CD4-positive, alpha-beta T cell (primary cell): Measurements from ENCODE around the gene PKD1L1. TPM values are rescaled to one million over a fixed set of nuclear protein-coding genes. Genes with fewer than 3 reads are reported as not detected.

Experiments used
- ATAC-seq: fragments of 200-7000 bp; cut with Tn5 transposase; one replicate; pipeline ENCODE4 v1.10.0; 2022; ENCODE audit warnings: mild to moderate bottlenecking; ENCODE audit not compliant: poor library complexity
- CTCF ChIA-PET: fragments of 350-600 bp; sonication (Branson Sonifier 250); formaldehyde crosslinking; loops from one replicate; lab custom pipeline; 2021; ENCODE audit warnings: antibody characterized with exemption, inconsistent platforms; lab: Charles Lee
- POLR2A ChIA-PET: fragments of 350-600 bp; sonication (Branson Sonifier 250); formaldehyde crosslinking; loops from one replicate; lab custom pipeline; 2021; ENCODE audit warnings: antibody characterized with exemption, inconsistent platforms; lab: Charles Lee
- DNase-seq, 14 experiments: peaks; one replicate each; pipeline ENCODE4 v3.0.0-alpha.2; 2013 to 2020; ENCODE audit warnings: mixed read lengths in 2 of 14
- H3K27ac ChIP-seq, 2 donors: one replicate each; pipeline versions ENCODE4 v1.5.1 to v1.7.0; 2013; ENCODE audit warnings: low read length in 2 of 2, low read depth in 1 of 2, mild to moderate bottlenecking in 1 of 2
- H3K27me3 ChIP-seq, 2 experiments: 1 replicate in 1 of 2; 2 replicates in 1 of 2; pipeline versions ENCODE4 v1.6.1 to v1.7.0; 2013; ENCODE audit warnings: low read length in 2 of 2, control low read depth in 1 of 2, mild to moderate bottlenecking in 1 of 2, moderate library complexity in 1 of 2; ENCODE audit not compliant: insufficient read depth in 2 of 2, control insufficient read depth in 1 of 2
- H3K36me3 ChIP-seq: one replicate; pipeline ENCODE4 v1.6.1; 2013; ENCODE audit warnings: low read length, control low read depth; ENCODE audit not compliant: insufficient read depth
- H3K4me1 ChIP-seq: one replicate; pipeline ENCODE4 v1.6.1; 2013; ENCODE audit warnings: low read length, control low read depth; ENCODE audit not compliant: insufficient read depth
- H3K4me3 ChIP-seq: one replicate; pipeline ENCODE4 v1.5.1; 2013; ENCODE audit warnings: mild to moderate bottlenecking, low read length, moderate library complexity
- H3K9me3 ChIP-seq, 2 experiments: 1 replicate in 1 of 2; 2 replicates in 1 of 2; pipeline versions ENCODE4 v1.6.1 to v1.7.0; 2013; ENCODE audit warnings: low read length in 2 of 2, mild to moderate bottlenecking in 2 of 2, control low read depth in 1 of 2, moderate library complexity in 1 of 2; ENCODE audit not compliant: control insufficient read depth in 1 of 2, insufficient read depth in 1 of 2
- H3K27ac Mint-ChIP-seq: one replicate; pipeline ENCODE4 v1.8.0; 2020; ENCODE audit warnings: mixed read lengths
- H3K27me3 Mint-ChIP-seq: one replicate; pipeline ENCODE4 v1.8.0; 2021; ENCODE audit warnings: mixed read lengths
- H3K36me3 Mint-ChIP-seq: one replicate; pipeline ENCODE4 v1.8.0; 2021; ENCODE audit warnings: low read depth, mixed read lengths
- H3K4me1 Mint-ChIP-seq: one replicate; pipeline ENCODE4 v1.8.0; 2021; ENCODE audit warnings: low read depth, mixed read lengths
- H3K4me3 Mint-ChIP-seq: one replicate; pipeline ENCODE4 v1.8.0; 2020; ENCODE audit warnings: mild to moderate bottlenecking, mixed read lengths
- H3K9me3 Mint-ChIP-seq: one replicate; pipeline ENCODE4 v1.8.0; 2020; ENCODE audit warnings: mixed read lengths
- intact Hi-C, 2 experiments: fragments of 100-400 bp; cut with DNase I in 1 of 2; cut with micrococcal nuclease in 1 of 2; formaldehyde crosslinking; loops; one replicate each; pipeline versions ENCODE4 v1.15.1 to v1.9.0; 2023 to 2025; cut with DNase I, micrococcal nuclease
- total RNA-seq, 174 experiments: library from RNA in 2 of 174; stranded (reverse) in 2 of 174; gene quantifications; one replicate each; pipeline ENCODE4 v1.2.3 and lab custom pipeline; 2021 to 2026
- TF ChIP-seq, protein P1 (sequence below): fragments of 200-600 bp; IDR thresholded peaks from one replicate; pipeline ENCODE4 v1.8.0; 2022; ENCODE audit warnings: antibody characterized with exemption, mild to moderate bottlenecking

Gene PKD1L1
- total RNA-seq, 2 experiments from 2014 or later: 0.20 to 0.25 TPM

DNA sequence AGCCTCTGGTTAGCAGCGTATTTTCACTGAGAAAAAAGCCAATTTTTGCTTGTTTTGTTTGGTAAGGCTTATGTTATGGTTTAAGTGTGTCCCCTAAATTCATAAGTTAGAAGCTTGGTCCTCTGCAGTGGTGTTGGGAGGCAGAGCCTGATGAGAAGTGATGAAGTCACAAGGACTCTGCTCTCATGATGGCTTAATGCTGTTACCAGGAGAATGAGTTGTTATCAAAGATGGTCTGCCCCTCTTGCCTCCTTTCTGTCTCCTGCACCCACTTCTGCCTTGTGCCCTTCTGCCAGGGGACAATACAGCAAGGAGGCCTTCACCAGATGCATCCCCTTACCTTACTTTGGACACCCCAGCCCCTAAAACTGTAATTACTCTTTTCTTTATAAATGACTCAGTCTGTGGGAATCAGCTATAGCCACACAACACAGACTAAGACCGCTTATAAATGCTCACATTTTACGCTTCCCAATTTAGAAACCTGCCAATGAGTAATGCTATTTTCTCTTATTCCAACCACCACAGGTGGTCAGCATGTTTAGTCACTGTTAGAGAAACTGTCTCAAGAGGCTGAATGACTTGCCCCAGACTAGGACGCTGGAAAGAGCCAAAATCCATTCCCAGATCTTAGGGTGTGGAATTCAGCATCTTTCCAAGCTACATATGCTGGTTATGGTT, 6.1 kb upstream of the PKD1L1 start:
- TF ChIP-seq, protein P1, sequence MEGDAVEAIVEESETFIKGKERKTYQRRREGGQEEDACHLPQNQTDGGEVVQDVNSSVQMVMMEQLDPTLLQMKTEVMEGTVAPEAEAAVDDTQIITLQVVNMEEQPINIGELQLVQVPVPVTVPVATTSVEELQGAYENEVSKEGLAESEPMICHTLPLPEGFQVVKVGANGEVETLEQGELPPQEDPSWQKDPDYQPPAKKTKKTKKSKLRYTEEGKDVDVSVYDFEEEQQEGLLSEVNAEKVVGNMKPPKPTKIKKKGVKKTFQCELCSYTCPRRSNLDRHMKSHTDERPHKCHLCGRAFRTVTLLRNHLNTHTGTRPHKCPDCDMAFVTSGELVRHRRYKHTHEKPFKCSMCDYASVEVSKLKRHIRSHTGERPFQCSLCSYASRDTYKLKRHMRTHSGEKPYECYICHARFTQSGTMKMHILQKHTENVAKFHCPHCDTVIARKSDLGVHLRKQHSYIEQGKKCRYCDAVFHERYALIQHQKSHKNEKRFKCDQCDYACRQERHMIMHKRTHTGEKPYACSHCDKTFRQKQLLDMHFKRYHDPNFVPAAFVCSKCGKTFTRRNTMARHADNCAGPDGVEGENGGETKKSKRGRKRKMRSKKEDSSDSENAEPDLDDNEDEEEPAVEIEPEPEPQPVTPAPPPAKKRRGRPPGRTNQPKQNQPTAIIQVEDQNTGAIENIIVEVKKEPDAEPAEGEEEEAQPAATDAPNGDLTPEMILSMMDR: no peak
- Histone ChIP-seq H3K4me3 (no peak overlapping the region), H3K27me3 (no peaks in the 10 kb centered on the region), H3K9me3 (peaks cover 0 to 3% of the 10 kb centered on the region in 2 experiments), H3K27ac (no peak overlapping the region), H3K4me1 (no peaks in the 10 kb centered on the region), H3K36me3 (peaks cover 17% of the 10 kb centered on the region)
- Mint-ChIP-seq H3K27ac (no peak overlapping the region), H3K27me3 (no peaks in the 10 kb centered on the region), H3K4me3 (no peak overlapping the region), H3K4me1 (peaks cover 8% of the 10 kb centered on the region), H3K36me3 (peaks cover 44% of the 10 kb centered on the region), H3K9me3 (no peaks in the 10 kb centered on the region)
- intact Hi-C loops: no loop called here
- ATAC-seq (no peak), DNase-seq (no peak)
- POLR2A ChIA-PET: no interaction called here
- CTCF ChIA-PET: interaction anchor here (1.2 kb wide), 1 partner anchor 37 kb away, joined by 3 read pairs; no protein-coding TSS in a partner anchor

DNA sequence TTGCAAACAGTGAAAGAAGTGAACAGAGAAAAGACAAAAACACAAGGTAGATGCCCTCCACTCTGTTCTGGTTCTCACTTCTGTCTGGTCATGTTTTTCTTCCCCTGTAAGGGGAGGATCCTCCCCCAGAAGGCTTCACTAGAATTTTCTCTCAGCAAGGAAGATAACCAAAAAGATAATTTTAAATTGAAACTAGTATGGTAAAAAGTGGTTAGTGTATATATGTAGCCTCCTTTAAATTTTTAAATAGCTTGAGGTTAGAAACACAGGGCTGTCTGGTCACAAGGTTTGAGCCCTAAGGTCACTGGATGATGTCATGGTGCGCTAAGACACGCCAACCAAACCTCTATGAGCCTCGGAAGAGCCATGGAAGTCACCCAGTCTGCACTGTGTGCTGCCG, 5.6 kb upstream of the PKD1L1 start:
- H3K27ac Mint-ChIP-seq: no peak overlapping the region
- intact Hi-C loops: no loop called here
- CTCF ChIA-PET: interaction anchor here (1.2 kb wide), 1 partner anchor 38 kb away, joined by 3 read pairs; no protein-coding TSS in a partner anchor

DNA sequence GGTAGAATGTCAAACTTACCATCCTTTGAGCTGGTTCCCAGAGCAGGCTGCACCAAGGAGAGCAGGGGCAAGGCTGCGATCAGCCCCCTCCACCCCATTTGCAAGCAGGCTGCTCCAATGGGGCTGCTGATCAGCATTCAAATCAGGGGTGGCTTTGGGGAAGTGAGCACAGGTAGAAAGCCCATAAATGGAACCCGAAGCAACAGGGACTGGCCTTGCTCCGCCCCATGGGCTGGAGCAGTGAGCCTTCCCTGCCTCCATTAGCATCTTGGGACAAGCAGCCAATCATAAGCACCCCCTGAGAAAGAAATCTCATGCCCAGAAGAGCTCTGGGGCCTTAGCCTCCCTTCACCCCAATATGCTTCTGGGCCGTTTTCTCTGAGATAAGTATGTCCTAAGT, 4.0 kb upstream of the PKD1L1 start:
- no peak overlapping the region for H3K27ac ChIP-seq
- Mint-ChIP-seq H3K36me3 (peaks cover 28% of the 10 kb centered on the region), H3K4me1 (peaks cover 3% of the 10 kb centered on the region), H3K27ac (no peak overlapping the region), H3K9me3 (no peaks in the 10 kb centered on the region), H3K27me3 (no peaks in the 10 kb centered on the region), H3K4me3 (no peak overlapping the region)
- no peak overlapping the region for H3K4me3 ChIP-seq
- ChIA-PET POLR2A (interaction anchor here (0.5 kb wide), 1 partner anchor 169 kb away, joined by 3 read pairs; no protein-coding TSS in a partner anchor), CTCF (no interaction called here)
- DNase-seq (no peak), ATAC-seq (no peak)
- no peaks in the 10 kb centered on the region for H3K4me1 ChIP-seq
- intact Hi-C loops: no loop called here
- TF ChIP-seq, protein P1: no peak
- H3K27me3 ChIP-seq: no peaks in the 10 kb centered on the region
- peaks cover 15% of the 10 kb centered on the region for H3K36me3 ChIP-seq
- H3K9me3 ChIP-seq: no peaks in the 10 kb centered on the region

More for the DNA sequence above, 5.6 kb upstream of the PKD1L1 start:
- Histone ChIP-seq H3K27ac (no peak overlapping the region), H3K4me1 (no peaks in the 10 kb centered on the region), H3K27me3 (no peaks in the 10 kb centered on the region), H3K36me3 (peaks cover 17% of the 10 kb centered on the region), H3K4me3 (no peak overlapping the region), H3K9me3 (peaks cover 0 to 3% of the 10 kb centered on the region in 2 experiments)
- TF ChIP-seq, protein P1: no peak
- POLR2A ChIA-PET: no interaction called here
- Mint-ChIP-seq H3K27me3 (no peaks in the 10 kb centered on the region), H3K36me3 (peaks cover 44% of the 10 kb centered on the region), H3K4me3 (no peak overlapping the region), H3K4me1 (peaks cover 8% of the 10 kb centered on the region), H3K9me3 (no peaks in the 10 kb centered on the region)
- no peak for DNase-seq
- ATAC-seq: no peak
